Measurements from ENCODE around the gene PROSER2. TPM values are rescaled to one million over a fixed set of nuclear protein-coding genes. Genes with fewer than 3 reads are reported as not detected.

PROSER2 gene
- total RNA-seq, 3 donors from 2014 or later (not counting 1 experiment from before 2014, with no cell fraction given) = 0.70 to 1.9 (median 1.1) TPM

DNA sequence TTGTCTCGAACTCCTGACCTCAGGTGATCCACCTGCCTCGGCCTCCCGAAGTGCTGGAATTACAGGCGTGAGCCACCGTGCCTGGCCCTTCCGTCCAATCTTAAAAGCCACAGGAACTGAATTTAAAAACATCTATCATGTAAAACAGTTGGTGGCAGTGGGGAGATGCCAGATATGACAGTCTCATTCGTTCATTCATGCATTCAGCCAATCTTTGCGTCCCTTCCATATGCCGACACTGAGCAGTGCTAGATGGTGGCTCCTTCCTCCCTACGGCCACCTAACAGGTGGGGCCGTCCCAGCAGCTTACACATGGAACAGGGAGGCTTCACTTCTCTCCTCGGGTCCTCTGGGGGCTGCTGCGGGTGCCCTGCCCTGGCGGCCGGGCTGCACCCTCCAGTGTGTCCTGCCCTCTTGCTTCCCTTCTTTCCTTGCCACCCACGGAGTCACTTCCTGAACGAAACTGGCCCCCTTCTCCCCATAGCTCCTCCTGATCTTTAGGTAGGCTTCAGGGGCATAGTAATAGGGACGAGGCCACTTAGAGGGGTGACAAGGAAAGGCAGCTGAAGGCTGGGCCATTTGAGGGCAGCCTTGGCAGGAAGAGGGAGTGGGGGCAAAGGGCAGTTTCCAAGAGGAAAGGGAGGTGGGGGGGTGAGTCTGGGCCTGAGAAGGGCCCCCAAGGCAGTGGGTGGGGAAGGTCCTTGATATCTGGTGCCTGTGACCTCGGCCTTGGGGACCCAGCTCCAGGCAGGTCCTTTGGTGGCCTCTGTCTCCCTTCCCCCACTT, 53.8 kb downstream of the PROSER2 start:
- 93% methylated on average over 18 of the region's 19 CpGs for WGBS (ENCODE audit: insufficient coverage)
- DNase-seq (no peak), ATAC-seq (no peak)
- intact Hi-C loops (cut with micrococcal nuclease) = no loop called here
- Histone ChIP-seq H3K27ac (ENCODE audit: low read length) (no peak overlapping the region), H3K9me3 (ENCODE audit: control insufficient read depth, insufficient read depth, low read length) (no peaks in the 10 kb centered on the region), H3K36me3 (ENCODE audit: control insufficient read depth, insufficient read depth, low read length) (no peaks in the 10 kb centered on the region), H3K4me3 (ENCODE audit: low read length) (no peak overlapping the region), H3K4me1 (ENCODE audit: control insufficient read depth, insufficient read depth, low read length) (peaks cover 11% of the 10 kb centered on the region), H3K27me3 (ENCODE audit: control insufficient read depth, insufficient read depth, low read length) (peaks cover 2% of the 10 kb centered on the region)
- Mint-ChIP-seq H3K27ac (no peak overlapping the region), H3K4me3 (no peak overlapping the region), H3K9me3 (no peaks in the 10 kb centered on the region), H3K4me1 (peaks cover under 1 to 9% of the 10 kb centered on the region in 2 donors), H3K27me3 (ENCODE audit: low read depth in 2 of 2) (peaks cover 0 to 15% of the 10 kb centered on the region in 2 donors), H3K36me3 (no peaks in the 10 kb centered on the region)
- TF ChIP-seq, protein P1, sequence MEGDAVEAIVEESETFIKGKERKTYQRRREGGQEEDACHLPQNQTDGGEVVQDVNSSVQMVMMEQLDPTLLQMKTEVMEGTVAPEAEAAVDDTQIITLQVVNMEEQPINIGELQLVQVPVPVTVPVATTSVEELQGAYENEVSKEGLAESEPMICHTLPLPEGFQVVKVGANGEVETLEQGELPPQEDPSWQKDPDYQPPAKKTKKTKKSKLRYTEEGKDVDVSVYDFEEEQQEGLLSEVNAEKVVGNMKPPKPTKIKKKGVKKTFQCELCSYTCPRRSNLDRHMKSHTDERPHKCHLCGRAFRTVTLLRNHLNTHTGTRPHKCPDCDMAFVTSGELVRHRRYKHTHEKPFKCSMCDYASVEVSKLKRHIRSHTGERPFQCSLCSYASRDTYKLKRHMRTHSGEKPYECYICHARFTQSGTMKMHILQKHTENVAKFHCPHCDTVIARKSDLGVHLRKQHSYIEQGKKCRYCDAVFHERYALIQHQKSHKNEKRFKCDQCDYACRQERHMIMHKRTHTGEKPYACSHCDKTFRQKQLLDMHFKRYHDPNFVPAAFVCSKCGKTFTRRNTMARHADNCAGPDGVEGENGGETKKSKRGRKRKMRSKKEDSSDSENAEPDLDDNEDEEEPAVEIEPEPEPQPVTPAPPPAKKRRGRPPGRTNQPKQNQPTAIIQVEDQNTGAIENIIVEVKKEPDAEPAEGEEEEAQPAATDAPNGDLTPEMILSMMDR (IDR thresholded peaks at IDR 0.05) = no peak

DNA sequence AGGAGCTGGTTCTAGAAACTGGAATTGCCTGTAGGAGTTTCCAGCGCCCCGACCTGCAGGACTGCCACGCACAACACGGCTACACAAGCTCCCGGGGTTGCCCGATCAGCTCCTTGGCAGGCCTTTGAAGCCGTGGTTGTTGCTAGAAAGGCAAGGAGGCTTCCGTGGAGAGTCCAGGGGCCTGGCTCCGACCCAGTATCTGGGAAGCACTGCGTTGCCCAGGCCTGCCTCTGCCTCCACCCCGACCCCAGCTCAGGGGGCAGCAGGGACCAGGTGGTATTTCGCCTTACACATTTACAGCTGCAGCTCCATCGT, 54.4 kb downstream of the PROSER2 start:
- Histone ChIP-seq H3K9me3 (ENCODE audit: control insufficient read depth, insufficient read depth, low read length) (no peaks in the 10 kb centered on the region), H3K4me1 (ENCODE audit: control insufficient read depth, insufficient read depth, low read length) (peaks cover 15% of the 10 kb centered on the region), H3K27ac (ENCODE audit: low read length) (no peak overlapping the region), H3K27me3 (ENCODE audit: control insufficient read depth, insufficient read depth, low read length) (peaks cover 2% of the 10 kb centered on the region), H3K4me3 (ENCODE audit: low read length) (no peak overlapping the region), H3K36me3 (ENCODE audit: control insufficient read depth, insufficient read depth, low read length) (no peaks in the 10 kb centered on the region)
- H3K9me3 Mint-ChIP-seq = no peaks in the 10 kb centered on the region
- TF ChIP-seq, protein P1 (IDR thresholded peaks at IDR 0.05) = no peak
- H3K27me3 Mint-ChIP-seq (ENCODE audit: low read depth in 2 of 2) = peaks cover 0 to 10% of the 10 kb centered on the region in 2 donors
- intact Hi-C loops (cut with micrococcal nuclease) = no loop called here
- WGBS (ENCODE audit: insufficient coverage) = 94% methylated on average over 13 of the region's 13 CpGs
- no peak overlapping the region for H3K27ac Mint-ChIP-seq
- DNase-seq = no peak
- H3K4me3 Mint-ChIP-seq = no peak overlapping the region
- H3K4me1 Mint-ChIP-seq = peaks cover 4 to 12% of the 10 kb centered on the region in 2 donors
- no peaks in the 10 kb centered on the region for H3K36me3 Mint-ChIP-seq
- no peak for ATAC-seq

DNA sequence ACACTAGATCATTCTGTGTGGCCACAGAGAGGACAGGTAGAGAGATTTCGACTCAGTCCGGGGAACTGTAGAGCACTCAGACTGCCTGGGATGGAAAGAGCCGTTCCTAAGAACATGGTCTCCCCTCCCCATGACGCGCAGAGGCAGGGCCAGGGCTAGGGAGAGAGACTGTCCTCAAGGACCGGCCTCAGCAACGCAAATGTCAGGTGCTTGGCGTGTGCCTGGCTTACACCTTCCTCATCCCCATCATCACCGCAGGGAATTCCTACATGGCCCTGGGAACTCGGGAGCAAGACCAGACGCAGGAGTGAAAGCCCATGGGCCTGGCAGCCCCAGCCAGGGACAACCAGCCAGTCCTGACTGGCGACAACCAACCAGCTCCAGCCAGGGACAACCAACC, 55.6 kb downstream of the PROSER2 start:
- no peaks in the 10 kb centered on the region for H3K36me3 ChIP-seq (ENCODE audit: control insufficient read depth, insufficient read depth, low read length)
- Mint-ChIP-seq H3K9me3 (no peaks in the 10 kb centered on the region), H3K27me3 (ENCODE audit: low read depth in 2 of 2) (no peaks in the 10 kb centered on the region), H3K4me1 (peaks cover 7 to 16% of the 10 kb centered on the region in 2 donors), H3K4me3 (no peak overlapping the region), H3K36me3 (no peaks in the 10 kb centered on the region), H3K27ac (no peak overlapping the region)
- DNase-seq = no peak
- no peak overlapping the region for H3K27ac ChIP-seq (ENCODE audit: low read length)
- intact Hi-C loops (cut with micrococcal nuclease) = no loop called here
- no peak for ATAC-seq
- WGBS (ENCODE audit: insufficient coverage) = 93% methylated on average over 12 of the region's 12 CpGs
- TF ChIP-seq, protein P1 (IDR thresholded peaks at IDR 0.05) = no peak
- H3K9me3 ChIP-seq (ENCODE audit: control insufficient read depth, insufficient read depth, low read length) = no peaks in the 10 kb centered on the region
- H3K4me3 ChIP-seq (ENCODE audit: low read length) = no peak overlapping the region
- H3K27me3 ChIP-seq (ENCODE audit: control insufficient read depth, insufficient read depth, low read length) = no peaks in the 10 kb centered on the region
- H3K4me1 ChIP-seq (ENCODE audit: control insufficient read depth, insufficient read depth, low read length) = peaks cover 20% of the 10 kb centered on the region
